Measurements from ENCODE around the gene DDR1.
"Not testable (repeated sequence)": the region's sequence is repeated elsewhere in the genome, so short reads cannot be mapped to it uniquely, and the experiment has no call there.

Gene DDR1

GRCh38 chr6:30854285-30855040 lies 29.9 kb upstream of the DDR1 start:
- no peak for DNase-seq

GRCh38 chr6:30855429-30856075 lies 28.8 kb upstream of the DDR1 start:
- DNase-seq = no peak

- no peak for DNase-seq
These were observed 27.2 kb upstream of the DDR1 start for GRCh38 chr6:30857112-30857511.

- DNase-seq = no peak
These were observed 26.8 kb upstream of the DDR1 start for GRCh38 chr6:30857549-30857948.

GRCh38 chr6:30859726-30860125 lies 24.6 kb upstream of the DDR1 start:
- DNase-seq = not testable (repeated sequence)

GRCh38 chr6:30861257-30862048 lies 22.9 kb upstream of the DDR1 start:
- DNase-seq = no peak

- no peak for DNase-seq
These were observed 22.0 kb upstream of the DDR1 start for GRCh38 chr6:30862156-30862875.

- DNase-seq = no peak
These were observed 20.0 kb upstream of the DDR1 start for GRCh38 chr6:30864325-30864724.

- DNase-seq = not testable (repeated sequence)
These were observed 15.0 kb upstream of the DDR1 start for GRCh38 chr6:30869241-30869749.

GRCh38 chr6:30870546-30870945 lies 13.8 kb upstream of the DDR1 start:
- no peak for DNase-seq

GRCh38 chr6:30871592-30872183 lies 12.6 kb upstream of the DDR1 start:
- no peak for DNase-seq

GRCh38 chr6:30873137-30873640 lies 11.1 kb upstream of the DDR1 start:
- no peak for DNase-seq

- DNase-seq = not testable (repeated sequence)
These were observed 10.5 kb upstream of the DDR1 start for GRCh38 chr6:30873795-30874194.

- DNase-seq = no peak
These were observed 8.9 kb upstream of the DDR1 start for GRCh38 chr6:30875244-30876038.

- DNase-seq = no peak
These were observed 8.1 kb upstream of the DDR1 start for GRCh38 chr6:30876039-30876730.

GRCh38 chr6:30877419-30878262 lies 6.7 kb upstream of the DDR1 start:
- no peak for DNase-seq

GRCh38 chr6:30879684-30880427 lies 4.5 kb upstream of the DDR1 start:
- DNase-seq = no peak

- DNase-seq = no peak
These were observed 3.5 kb upstream of the DDR1 start for GRCh38 chr6:30880698-30881252.
